KMS-11 (cell line): Measurements from ENCODE around the gene FLNB.

ENCODE experiments used
- H2AFZ ChIP-seq: fragments of 200-600 bp; sonication (generic); 2 replicates; pipeline ENCODE4 v1.6.1; 2016; ENCODE audit warnings: antibody characterized with exemption, mixed run types, low read depth
- H3K27ac ChIP-seq: fragments of 200-600 bp; sonication (generic); 2 replicates; pipeline ENCODE4 v1.6.1; 2016; ENCODE audit warnings: mild to moderate bottlenecking, mixed run types
- H3K27me3 ChIP-seq: fragments of 200-600 bp; sonication (generic); 2 replicates; pipeline ENCODE4 v1.6.1; 2017; ENCODE audit warnings: mild to moderate bottlenecking, low read depth, mixed run types, moderate library complexity; ENCODE audit not compliant: insufficient read depth
- H3K36me3 ChIP-seq: fragments of 200-600 bp; sonication (generic); 2 replicates; pipeline ENCODE4 v1.6.1; 2017; ENCODE audit warnings: mild to moderate bottlenecking, mixed run types; ENCODE audit not compliant: insufficient read depth
- H3K4me1 ChIP-seq: fragments of 200-600 bp; sonication (generic); 2 replicates; pipeline ENCODE4 v1.6.1; 2016; ENCODE audit warnings: mild to moderate bottlenecking, low read depth, mixed run types; ENCODE audit not compliant: poor library complexity, severe bottlenecking
- H3K4me2 ChIP-seq: fragments of 200-600 bp; sonication (generic); 2 replicates; pipeline ENCODE4 v1.7.0; 2016; ENCODE audit warnings: mild to moderate bottlenecking, mixed run types
- H3K4me3 ChIP-seq: fragments of 200-600 bp; sonication (generic); IDR thresholded peaks from 2 replicates; pipeline ENCODE4 v1.6.1; 2017; ENCODE audit warnings: low read depth, low read length, mixed read lengths; ENCODE audit not compliant: insufficient read depth
- H3K79me2 ChIP-seq: fragments of 200-600 bp; sonication (generic); 2 replicates; pipeline ENCODE4 v1.6.1; 2016; ENCODE audit warnings: low read depth, mixed run types; ENCODE audit not compliant: insufficient read depth
- H3K9ac ChIP-seq: fragments of 200-600 bp; sonication (generic); 2 replicates; pipeline ENCODE4 v1.6.1; 2016; ENCODE audit warnings: mild to moderate bottlenecking, mixed run types
- H4K20me1 ChIP-seq: fragments of 200-600 bp; sonication (generic); 2 replicates; pipeline ENCODE4 v1.6.1; 2016; ENCODE audit warnings: mild to moderate bottlenecking, mixed run types; ENCODE audit not compliant: insufficient read depth
- TF ChIP-seq, protein P1 (sequence below): fragments of 200-600 bp; sonication (generic); conservative IDR thresholded peaks from 2 replicates; pipeline ENCODE4 v1.6.1; 2017; ENCODE audit warnings: low read depth, mild to moderate bottlenecking, antibody characterized with exemption, low read length, moderate library complexity, mixed read lengths

The FLNB gene

DNA sequence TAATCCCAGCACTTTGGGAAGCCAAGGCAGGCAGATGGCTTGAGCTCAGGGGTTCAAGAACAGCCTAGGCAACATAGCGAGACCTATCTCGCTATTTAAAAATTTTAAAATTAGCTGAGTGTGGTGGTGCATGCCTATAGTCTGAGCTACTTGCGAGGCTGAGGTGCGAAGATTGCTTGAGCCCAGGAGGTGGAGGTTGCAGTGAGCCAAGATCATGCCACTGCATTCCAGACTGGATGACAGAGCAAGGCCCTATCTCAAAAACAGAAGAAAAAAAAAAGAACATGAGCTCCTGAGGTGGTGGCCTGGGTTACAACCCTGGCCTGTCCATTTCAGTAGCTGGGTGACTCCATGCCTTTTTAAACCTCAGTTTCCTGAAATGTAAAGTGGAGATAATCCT, 195.3 kb downstream of the FLNB start:
- Histone ChIP-seq H3K27ac (no peak overlapping the region), H3K9ac (no peak overlapping the region), H3K27me3 (no peaks in the 10 kb centered on the region), H3K4me1 (no peaks in the 10 kb centered on the region), H3K4me2 (no peak overlapping the region), H2AFZ (no peak overlapping the region), H3K4me3 (no peak overlapping the region), H4K20me1 (no peaks in the 10 kb centered on the region), H3K79me2 (no peaks in the 10 kb centered on the region), H3K36me3 (no peaks in the 10 kb centered on the region)
- TF ChIP-seq, protein P1, sequence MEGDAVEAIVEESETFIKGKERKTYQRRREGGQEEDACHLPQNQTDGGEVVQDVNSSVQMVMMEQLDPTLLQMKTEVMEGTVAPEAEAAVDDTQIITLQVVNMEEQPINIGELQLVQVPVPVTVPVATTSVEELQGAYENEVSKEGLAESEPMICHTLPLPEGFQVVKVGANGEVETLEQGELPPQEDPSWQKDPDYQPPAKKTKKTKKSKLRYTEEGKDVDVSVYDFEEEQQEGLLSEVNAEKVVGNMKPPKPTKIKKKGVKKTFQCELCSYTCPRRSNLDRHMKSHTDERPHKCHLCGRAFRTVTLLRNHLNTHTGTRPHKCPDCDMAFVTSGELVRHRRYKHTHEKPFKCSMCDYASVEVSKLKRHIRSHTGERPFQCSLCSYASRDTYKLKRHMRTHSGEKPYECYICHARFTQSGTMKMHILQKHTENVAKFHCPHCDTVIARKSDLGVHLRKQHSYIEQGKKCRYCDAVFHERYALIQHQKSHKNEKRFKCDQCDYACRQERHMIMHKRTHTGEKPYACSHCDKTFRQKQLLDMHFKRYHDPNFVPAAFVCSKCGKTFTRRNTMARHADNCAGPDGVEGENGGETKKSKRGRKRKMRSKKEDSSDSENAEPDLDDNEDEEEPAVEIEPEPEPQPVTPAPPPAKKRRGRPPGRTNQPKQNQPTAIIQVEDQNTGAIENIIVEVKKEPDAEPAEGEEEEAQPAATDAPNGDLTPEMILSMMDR = no peak

DNA sequence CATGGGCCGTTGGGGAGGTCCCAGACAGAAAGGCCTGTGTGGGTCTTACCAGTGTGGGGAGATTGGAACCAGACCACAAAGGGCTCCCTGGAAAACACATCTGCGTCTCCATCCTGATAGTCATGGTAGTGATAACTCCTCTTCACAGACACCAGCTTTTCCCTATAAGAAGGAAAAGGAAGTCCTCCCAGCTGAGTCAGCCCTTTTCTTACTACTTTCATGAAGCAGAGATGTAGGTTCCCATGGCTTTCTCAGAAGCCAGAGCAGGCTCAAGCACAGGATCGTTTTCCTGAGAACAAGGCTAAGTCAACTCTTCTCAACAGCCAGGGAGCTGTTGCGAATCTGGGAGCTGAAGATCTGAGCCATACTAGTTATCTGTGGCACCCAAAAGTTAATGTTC, 196.5 kb downstream of the FLNB start:
- H3K79me2 ChIP-seq = no peaks in the 10 kb centered on the region

DNA sequence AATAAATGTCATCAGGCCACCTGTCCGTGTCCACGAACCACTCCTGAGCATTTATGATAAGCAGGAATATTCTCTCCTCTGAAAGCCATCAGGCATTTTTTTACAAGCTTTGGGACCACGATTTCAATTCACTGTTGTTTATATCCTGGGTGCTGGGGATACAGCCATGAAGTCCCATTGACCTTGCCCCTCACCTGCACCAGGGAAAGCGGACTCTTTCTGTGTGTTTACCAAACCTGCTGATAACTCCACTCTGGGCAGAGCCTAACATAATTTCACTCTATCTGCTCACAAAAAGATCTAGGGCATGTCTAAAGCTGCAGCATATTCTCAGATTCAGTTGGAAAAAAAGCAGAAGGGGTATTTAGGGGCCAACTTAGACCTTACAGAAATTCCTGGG, 197.8 kb downstream of the FLNB start:
- no peaks in the 10 kb centered on the region for H4K20me1 ChIP-seq
- no peaks in the 10 kb centered on the region for H3K36me3 ChIP-seq
- no peaks in the 10 kb centered on the region for H3K79me2 ChIP-seq
- no peaks in the 10 kb centered on the region for H3K4me1 ChIP-seq
- H3K27ac ChIP-seq = no peak overlapping the region
- H2AFZ ChIP-seq = no peak overlapping the region
- TF ChIP-seq, protein P1 = no peak
- H3K9ac ChIP-seq = no peak overlapping the region
- H3K4me3 ChIP-seq = no peak overlapping the region
- no peaks in the 10 kb centered on the region for H3K27me3 ChIP-seq
- H3K4me2 ChIP-seq = no peak overlapping the region

More for the DNA sequence above, 196.5 kb downstream of the FLNB start:
- no peaks in the 10 kb centered on the region for H4K20me1 ChIP-seq
- no peaks in the 10 kb centered on the region for H3K4me1 ChIP-seq
- no peak overlapping the region for H3K27ac ChIP-seq
- no peaks in the 10 kb centered on the region for H3K36me3 ChIP-seq
- H3K4me3 ChIP-seq = no peak overlapping the region
- TF ChIP-seq, protein P1 = no peak
- H3K9ac ChIP-seq = no peak overlapping the region
- no peaks in the 10 kb centered on the region for H3K27me3 ChIP-seq
- H3K4me2 ChIP-seq = no peak overlapping the region
- H2AFZ ChIP-seq = no peak overlapping the region

DNA sequence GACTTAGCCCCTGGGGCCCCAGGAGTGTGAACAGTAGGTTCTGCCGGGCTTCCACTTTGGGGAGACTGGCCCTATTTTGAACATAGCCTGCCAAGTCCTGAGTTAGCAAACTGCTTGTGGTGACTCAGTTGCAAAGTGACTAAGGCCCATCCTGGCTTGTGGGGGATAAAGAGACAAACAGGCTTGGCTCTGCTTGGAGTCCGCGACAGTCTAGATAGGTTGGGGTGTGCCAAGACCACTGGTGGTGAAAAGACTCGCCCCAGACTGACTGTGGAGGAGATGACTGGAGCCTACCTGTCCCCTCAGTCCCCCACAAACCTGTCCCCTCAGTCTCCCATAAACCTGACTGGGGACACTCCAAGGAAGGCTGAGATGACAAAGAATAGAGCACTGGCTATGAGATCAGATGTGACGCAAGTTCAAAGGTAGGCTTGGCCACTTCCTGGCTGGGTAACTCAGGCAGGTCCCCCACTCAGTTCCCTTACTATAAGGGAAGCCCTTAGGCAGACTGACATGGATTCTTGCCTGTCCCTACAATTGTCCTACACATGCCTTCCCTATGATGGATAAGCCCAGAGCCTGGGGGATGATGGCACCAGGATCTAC, 198.3 kb downstream of the FLNB start:
- no peaks in the 10 kb centered on the region for H3K79me2 ChIP-seq
- H3K4me2 ChIP-seq = no peak overlapping the region

More for the DNA sequence above, 198.3 kb downstream of the FLNB start:
- H3K36me3 ChIP-seq = no peaks in the 10 kb centered on the region
- H3K4me3 ChIP-seq = no peak overlapping the region
- TF ChIP-seq, protein P1 = no peak
- H3K9ac ChIP-seq = no peak overlapping the region
- no peak overlapping the region for H3K27ac ChIP-seq
- no peak overlapping the region for H2AFZ ChIP-seq
- H4K20me1 ChIP-seq = no peaks in the 10 kb centered on the region
- no peaks in the 10 kb centered on the region for H3K4me1 ChIP-seq
- no peaks in the 10 kb centered on the region for H3K27me3 ChIP-seq
